K562 (cell line): Measurements from ENCODE around the gene FBXO46. TPM values are rescaled to one million over a fixed set of nuclear protein-coding genes. Genes with fewer than 3 reads are reported as not detected.

Experiments used
- GTF2A2 ChIP-seq: IDR thresholded peaks from 2 replicates; pipeline ENCODE4 v1.6.1; 2016; ENCODE audit warnings: mild to moderate bottlenecking, missing genetic modification characterization, missing compliant biosample characterization
- RREB1 ChIP-seq: fragments of 250-450 bp; sonication (Bioruptor Pico); IDR thresholded peaks from 2 replicates; pipeline ENCODE4 v1.4.0; 2020
- polyA plus RNA-seq, 8 experiments: library from polyadenylated mRNA; depleted of rRNA in 4 of 8; stranded (reverse) in 5 of 8; unstranded in 3 of 8; fragments of >200 nt; fragmentation: Nextera tagmentation in 2 of 8; fragmentation: Illumina TruSeq in 1 of 8; extraction: Ambion mirVana in 2 of 8; extraction: Trizol in 1 of 8; gene quantifications; 2 replicates each; pipeline versions ENCODE4 v1.2.1 to v1.2.3, GENCODE V29; 2011 to 2014; ENCODE audit warnings: inconsistent platforms in 1 of 8, missing spikeins in 1 of 8
- total RNA-seq, 7 experiments: library from RNA; depleted of rRNA in 6 of 7; stranded (reverse); fragments of >200 nt in 6 of 7; fragmentation: Illumina TruSeq in 2 of 7; extraction: Trizol in 2 of 7; gene quantifications; 2 replicates each; pipeline versions ENCODE4 v1.2.1 to v1.2.3, GENCODE V29; 2011 to 2021; ENCODE audit warnings: low replicate concordance in 1 of 7

The FBXO46 gene
- total and polyA plus RNA-seq, 9 of the 15 experiments (the other 6 are each of a cell fraction or from before 2014, with no cell fraction given): 1.5 to 36.1 (median 7.3) TPM

- no peak for TF ChIP-seq RREB1 (CRISPR knock-in tag)
- TF ChIP-seq GTF2A2 (tag): no peak
- TF ChIP-seq, all 486 proteins: peak for 109
These were observed 9.1 kb upstream of the FBXO46 start (continued) for GRCh38 chr19:45739498-45740439.
